Inferior parietal cortex (tissue), 1 donor: ENCODE data around the gene ITGB3.

Experiments used
- DNase-seq: peaks from one replicate; pipeline ENCODE4 v3.0.0-alpha.2; 2016; ENCODE audit errors: extremely low spot score

Gene ITGB3

DNA sequence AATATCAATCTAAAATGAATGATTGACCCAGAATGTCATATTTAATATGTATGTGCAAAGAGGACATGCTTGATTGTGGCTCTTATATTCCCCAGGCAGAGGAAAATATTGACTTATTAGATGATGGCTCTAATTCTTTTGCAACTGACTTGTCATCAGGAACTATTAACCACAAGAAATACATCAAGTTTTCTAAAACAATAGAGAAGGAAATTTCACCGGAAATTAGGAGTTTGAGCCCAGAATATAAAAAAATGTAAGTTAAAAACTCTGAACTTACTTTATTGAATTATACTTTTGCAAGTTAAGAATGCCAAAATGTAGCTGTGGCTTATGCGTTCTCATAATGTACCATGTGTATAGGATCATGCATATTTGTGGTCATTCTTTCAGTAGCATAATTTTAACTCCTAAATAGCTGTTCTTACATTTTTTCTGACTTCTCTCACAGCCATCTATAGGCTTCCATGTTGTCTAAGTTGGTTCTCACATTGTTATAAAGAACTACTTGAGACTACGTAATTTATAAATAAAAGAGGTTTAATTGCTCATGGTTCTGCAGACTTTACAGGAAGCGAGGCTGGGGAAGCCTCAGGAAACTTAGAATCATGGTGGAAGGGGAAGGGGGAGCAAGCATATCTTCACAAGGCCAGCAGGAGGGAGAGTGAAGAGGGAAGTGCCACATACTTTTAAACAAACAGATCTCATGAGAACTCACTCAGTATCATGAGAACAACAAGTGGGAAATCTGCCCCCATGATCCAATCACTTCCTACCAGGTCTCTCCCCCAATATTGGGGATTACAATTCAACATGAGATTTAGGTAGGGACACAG lies 81.7 kb downstream of the ITGB3 start:
- no peak for DNase-seq

DNA sequence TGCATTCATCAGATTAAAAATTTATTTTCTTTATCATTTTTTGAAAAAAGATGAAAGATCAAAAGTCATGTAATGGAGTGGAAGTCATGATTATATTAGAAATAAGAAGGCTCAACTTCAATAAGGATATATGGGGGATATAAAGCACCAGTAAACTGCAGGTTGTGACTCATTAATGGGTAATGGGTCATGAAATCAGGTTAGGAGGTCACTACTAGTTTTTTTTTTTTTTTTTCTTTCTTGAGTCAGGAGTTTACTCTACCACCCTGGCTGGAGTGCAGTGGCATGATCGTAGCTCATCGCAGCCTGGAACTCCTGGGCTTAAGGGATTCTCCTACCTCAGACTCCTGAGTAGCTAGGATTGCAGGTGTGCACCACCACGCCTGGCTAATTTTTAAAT lies 84.4 kb downstream of the ITGB3 start:
- no peak for DNase-seq

GRCh38 chr17:47352848-47353247 lies 99.2 kb downstream of the ITGB3 start:
- DNase-seq = no peak

DNA sequence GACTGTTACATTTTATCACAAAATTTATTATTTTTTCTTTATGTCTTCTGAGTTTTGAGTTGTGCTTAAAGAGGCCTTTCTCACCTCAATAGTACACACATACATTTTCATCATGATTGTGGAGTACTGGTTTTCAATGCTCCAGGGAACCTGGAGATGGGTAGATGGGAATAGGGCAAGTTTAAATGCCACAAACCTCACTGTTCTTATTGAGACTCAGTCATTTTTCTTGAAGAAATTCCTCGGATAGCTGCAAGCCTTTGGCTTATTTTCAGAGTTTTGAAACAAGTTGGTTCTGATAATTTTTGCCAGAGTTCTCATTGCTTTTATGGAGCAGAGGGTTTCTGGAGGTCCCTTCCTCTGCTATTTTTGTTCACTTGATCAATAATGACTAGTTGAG lies 105.0 kb downstream of the ITGB3 start:
- no peak for DNase-seq
